GM12878 (cell line): Measurements from ENCODE around the gene S100A14. TPM values are rescaled to one million over a fixed set of nuclear protein-coding genes. Genes with fewer than 3 reads are reported as not detected.

Experiments used
- ATAC-seq: fragments of 200-7000 bp; cut with Tn5 transposase; 3 replicates; pipeline ENCODE4 v1.9.1; 2020; ENCODE audit warnings: mild to moderate bottlenecking, moderate library complexity
- BruUV-seq: library from RNA; stranded (reverse); fragments of 400-500 nt; replicated peaks from 2 replicates; lab custom pipeline; 2021; lab: Mats Ljungman, UMichigan
- CTCF ChIA-PET: fragments of 300-600 bp; sonication (Branson Sonifier 250); formaldehyde crosslinking; extraction: SDS; loops from one replicate; lab custom pipeline; 2021; ENCODE audit warnings: inconsistent platforms; lab: Yijun Ruan, JAX
- POLR2A ChIA-PET: fragments of 350-600 bp; formaldehyde crosslinking; extraction: SDS; loops from one replicate; lab custom pipeline; 2021; ENCODE audit warnings: inconsistent platforms; lab: Charles Lee
- RAD21 ChIA-PET: fragments of 300-600 bp; sonication (Branson Sonifier 250); formaldehyde crosslinking; loops from one replicate; lab custom pipeline; 2023; ENCODE audit warnings: antibody characterized with exemption; ENCODE audit not compliant: unreplicated experiment; lab: Charles Lee
- SMC1A ChIA-PET: fragments of 300-600 bp; sonication (Branson Sonifier 250); formaldehyde crosslinking; loops from one replicate; lab custom pipeline; 2023; ENCODE audit not compliant: unreplicated experiment, uncharacterized antibody; lab: Charles Lee
- DNase-seq: peaks from one replicate; pipeline ENCODE4 v3.0.0-alpha.2; 2011; ENCODE audit warnings: low read depth, low spot score
- FAIRE-seq: peaks from 3 replicates; lab custom pipeline; 2011; peaks lifted over from hg19 to GRCh38; lab: Jason Lieb, UNC
- H2AFZ ChIP-seq: 2 replicates; pipeline ENCODE4 v1.6.0; 2011; ENCODE audit warnings: low read depth, low read length, control low read depth; ENCODE audit not compliant: control insufficient read depth
- H3K27ac ChIP-seq: 2 replicates; pipeline ENCODE4 v1.5.1; 2011; ENCODE audit warnings: control low read depth; ENCODE audit not compliant: control insufficient read depth, insufficient read depth
- H3K27me3 ChIP-seq, 2 experiments: replicated peaks in 1 of 2; 2 replicates each; pipeline versions ENCODE4 v1.6.0 to v1.6.1; 2011; ENCODE audit warnings: low read length in 1 of 2; ENCODE audit not compliant: control insufficient read depth in 2 of 2, insufficient read depth in 2 of 2
- H3K36me3 ChIP-seq, 2 experiments: 2 replicates each; pipeline ENCODE4 v1.5.1; 2011; ENCODE audit warnings: low read length in 1 of 2; ENCODE audit not compliant: control insufficient read depth in 2 of 2, insufficient read depth in 2 of 2
- H3K4me1 ChIP-seq: 2 replicates; pipeline ENCODE4 v1.6.1; 2011; ENCODE audit warnings: mild to moderate bottlenecking, low read length, moderate library complexity, mixed read lengths; ENCODE audit not compliant: control insufficient read depth, insufficient read depth
- H3K4me2 ChIP-seq: 2 replicates; pipeline ENCODE4 v1.6.0; 2011; ENCODE audit warnings: control low read depth; ENCODE audit not compliant: control insufficient read depth, insufficient read depth
- H3K4me3 ChIP-seq: fragments of 200-600 bp; sonication (generic); 2 replicates; pipeline ENCODE4 v1.5.1; 2016
- H3K79me2 ChIP-seq: 2 replicates; pipeline ENCODE4 v1.6.0; 2011; ENCODE audit warnings: low read length; ENCODE audit not compliant: control insufficient read depth, insufficient read depth
- H3K9ac ChIP-seq: 2 replicates; pipeline ENCODE4 v1.8.0; 2011; ENCODE audit warnings: low read length, control low read depth, mixed read lengths; ENCODE audit not compliant: control insufficient read depth, insufficient read depth
- H3K9me3 ChIP-seq: replicated peaks from 3 replicates; pipeline ENCODE4 v1.5.1; 2011; ENCODE audit warnings: mild to moderate bottlenecking, low read length; ENCODE audit not compliant: control insufficient read depth, insufficient read depth
- H4K20me1 ChIP-seq: 2 replicates; pipeline ENCODE4 v1.6.0; 2011; ENCODE audit not compliant: control insufficient read depth, insufficient read depth
- ATF2 ChIP-seq: IDR thresholded peaks from 2 replicates; pipeline ENCODE4 v1.6.1; 2012; ENCODE audit warnings: low read length, inconsistent platforms
- CBX3 ChIP-seq: fragments of 200-600 bp; sonication (generic); IDR thresholded peaks from 2 replicates; pipeline ENCODE4 v1.6.1; 2016; ENCODE audit warnings: low read depth, borderline replicate concordance
- CHD1 ChIP-seq: IDR thresholded peaks from 2 replicates; pipeline ENCODE4 v1.6.1; 2012; ENCODE audit warnings: low read depth, low read length, improper control_type of control experiment
- HDAC2 ChIP-seq: fragments of 200-600 bp; sonication (generic); IDR thresholded peaks from 2 replicates; pipeline ENCODE4 v1.6.1; 2017
- MTA2 ChIP-seq: fragments of 450-650 bp; IDR thresholded peaks from 2 replicates; pipeline ENCODE4 v1.6.1; 2016; ENCODE audit warnings: low read depth, mild to moderate bottlenecking, moderate library complexity
- NFXL1 ChIP-seq: fragments of 450-650 bp; IDR thresholded peaks from 2 replicates; pipeline ENCODE4 v1.6.1; 2017; ENCODE audit warnings: antibody characterized with exemption, mild to moderate bottlenecking, borderline replicate concordance
- NRF1 ChIP-seq: conservative IDR thresholded peaks from 2 replicates; pipeline ENCODE4 v1.6.1; 2011; ENCODE audit warnings: mild to moderate bottlenecking, low read depth, low read length, improper control_type of control experiment
- POLR2A ChIP-seq: IDR thresholded peaks from 2 replicates; pipeline ENCODE4 v1.6.1; 2011; ENCODE audit warnings: low read depth, mild to moderate bottlenecking, low read length
- POLR2AphosphoS5 ChIP-seq: IDR thresholded peaks from 2 replicates; pipeline ENCODE4 v1.6.1; 2011; ENCODE audit warnings: mild to moderate bottlenecking, low read length, inconsistent platforms
- RAD51 ChIP-seq: fragments of 450-650 bp; IDR thresholded peaks from 2 replicates; pipeline ENCODE4 v1.6.1; 2016; ENCODE audit warnings: moderate library complexity, mild to moderate bottlenecking, inconsistent platforms
- RELA ChIP-seq: fragments of 450-650 bp; IDR thresholded peaks from 2 replicates; pipeline ENCODE4 v1.8.0; 2014; ENCODE audit warnings: borderline replicate concordance; ENCODE audit not compliant: partially characterized antibody
- SREBF2 ChIP-seq: IDR thresholded peaks from 2 replicates; pipeline ENCODE4 v1.6.1; 2012; ENCODE audit warnings: mild to moderate bottlenecking, low read length
- TCF12 ChIP-seq: IDR thresholded peaks from 2 replicates; pipeline ENCODE4 v1.6.1; 2011; ENCODE audit warnings: low read depth, mild to moderate bottlenecking, low read length
- TCF3 ChIP-seq: IDR thresholded peaks from 2 replicates; pipeline ENCODE4 v1.6.1; 2012; ENCODE audit warnings: low read depth, mild to moderate bottlenecking, low read length, borderline replicate concordance; ENCODE audit not compliant: insufficient read depth
- YY1 ChIP-seq: IDR thresholded peaks from 2 replicates; pipeline ENCODE4 v1.6.1; 2011; ENCODE audit warnings: low read depth, mild to moderate bottlenecking, low read length
- whole genome bisulfite sequencing: methylation state at CpG from one replicate; pipeline ENCODE4 v1.1.6; 2016; ENCODE audit warnings: low lambda C conversion rate; ENCODE audit not compliant: insufficient replicate concordance, insufficient coverage; ENCODE audit errors: missing lambda C conversion rate; 5-methylcytosine and 5-hydroxymethylcytosine counted together
- in situ Hi-C: fragments of 300-500 bp; cut with MboI; formaldehyde crosslinking; loops from 9 replicates; pipeline ENCODE4 v1.14.3; 2018; ENCODE audit warnings: mixed read lengths
- intact Hi-C: fragments of 100-400 bp; cut with micrococcal nuclease; formaldehyde crosslinking; loops from one replicate; pipeline ENCODE4 v1.14.2; 2022; ENCODE audit not compliant: unreplicated experiment
- polyA plus RNA-seq, 11 experiments: library from polyadenylated mRNA; depleted of rRNA in 4 of 11; unstranded in 6 of 11; stranded (reverse) in 5 of 11; fragments of >200 nt; fragmentation: Nextera tagmentation in 4 of 11; fragmentation: Illumina TruSeq in 1 of 11; extraction: Ambion mirVana in 4 of 11; extraction: Trizol in 1 of 11; gene quantifications; 1 replicate in 1 of 11; 2 replicates in 10 of 11; pipeline versions ENCODE4 v1.2.1 to v1.2.3, GENCODE V29; 2011 to 2016; ENCODE audit warnings: inconsistent platforms in 2 of 11, missing spikeins in 2 of 11, low read depth in 1 of 11
- total RNA-seq, 4 experiments: library from RNA; depleted of rRNA in 3 of 4; stranded (reverse); fragments of >200 nt in 3 of 4; fragmentation: Illumina TruSeq in 1 of 4; extraction: Trizol in 1 of 4; gene quantifications; 2 replicates each; pipeline versions ENCODE4 v1.2.1 to v1.2.3, GENCODE V29; 2013 to 2021

S100A14 gene
- total and polyA plus RNA-seq, 10 of the 15 experiments (the other 5 are each of a cell fraction or from before 2014, with no cell fraction given) = 0.20 to 0.77 (median 0.45) TPM; not detected in 4

- Histone ChIP-seq H3K4me1 (peaks cover 23% of the 10 kb centered on the region), H3K27me3 (no peaks in the 10 kb centered on the region), H3K9ac (no peak overlapping the region), H4K20me1 (no peaks in the 10 kb centered on the region), H3K27ac (no peak overlapping the region), H3K36me3 (no peaks in the 10 kb centered on the region), H3K4me3 (no peak overlapping the region), H2AFZ (no peak overlapping the region), H3K4me2 (no peak overlapping the region), H3K79me2 (no peaks in the 10 kb centered on the region), H3K9me3 (no peaks in the 10 kb centered on the region)
- POLR2A ChIA-PET = interaction anchor here (0.6 kb wide), 1 partner anchor 106 kb away, joined by 4 read pairs; no protein-coding TSS in a partner anchor
- CTCF ChIA-PET = interaction anchor here (1.3 to 7.5 kb wide), 9 partner anchors 25 to 212 kb away, joined by 3 to 216 read pairs (median 7); partner anchors contain the start of genes CHTOP, S100A14, S100A6 and S100A9
- SMC1A ChIA-PET = interaction anchor here (1.2 to 4.0 kb wide), 6 partner anchors 36 to 103 kb away, joined by 3 to 72 read pairs (median 6); partner anchors contain the start of genes CHTOP, S100A1, S100A14 and S100A6
- 21% methylated on average over 8 of the region's 8 CpGs for WGBS
- in situ Hi-C loops (no loop called here), intact Hi-C loops (loop anchor here (2.0 to 5.0 kb wide), 3 partner anchors 37 to 217 kb away; no protein-coding TSS in a partner anchor)
- RAD21 ChIA-PET = interaction anchor here (4.1 to 5.2 kb wide), 3 partner anchors 36 to 59 kb away, joined by 59 to 74 read pairs (median 60); partner anchors contain the start of genes S100A14 and S100A6
- no peak for TF ChIP-seq RELA
- no peak for TF ChIP-seq TCF12
- no peak for TF ChIP-seq HDAC2
- TF ChIP-seq MTA2 = no peak
- no peak for TF ChIP-seq SREBF2
- TF ChIP-seq POLR2A = no peak
- no peak for TF ChIP-seq NFXL1
- TF ChIP-seq NRF1 = no peak
- no peak for TF ChIP-seq RAD51
- TF ChIP-seq POLR2AphosphoS5 = no peak
- TF ChIP-seq ATF2 = no peak
- no peak for TF ChIP-seq YY1
- no peak for TF ChIP-seq TCF3
- TF ChIP-seq CBX3 = no peak
- no peak for TF ChIP-seq CHD1
- no peak for DNase-seq
- no peak for ATAC-seq
- no peak for FAIRE-seq
- BruUV-seq = no TSS peak
These were observed 46.7 kb downstream of the S100A14 start for GRCh38 chr1:153569465-153569864.
